K562 (cell line): ENCODE data around the gene NUP210. TPM values are rescaled to one million over a fixed set of nuclear protein-coding genes. Genes with fewer than 3 reads are reported as not detected.

Experiments
- BRD9 ChIP-seq: fragments of 450-650 bp; IDR thresholded peaks from 2 replicates; pipeline ENCODE4 v1.6.1; 2018; ENCODE audit warnings: low read depth; ENCODE audit not compliant: partially characterized antibody
- EP400 ChIP-seq: fragments of 450-650 bp; IDR thresholded peaks from 2 replicates; pipeline ENCODE4 v1.6.1; 2017; ENCODE audit warnings: antibody characterized with exemption, mild to moderate bottlenecking, moderate library complexity
- HLTF ChIP-seq: fragments of 450-650 bp; IDR thresholded peaks from 2 replicates; pipeline ENCODE4 v1.6.1; 2016
- KDM1A ChIP-seq, 2 experiments: fragments of 450-650 bp; IDR thresholded peaks; 2 replicates each; pipeline ENCODE4 v1.6.1; 2016; ENCODE audit warnings: mild to moderate bottlenecking in 2 of 2
- KDM5B ChIP-seq: fragments of 200-600 bp; sonication (generic); IDR thresholded peaks from 2 replicates; pipeline ENCODE4 v1.6.1; 2012; ENCODE audit warnings: low read depth, mild to moderate bottlenecking, moderate library complexity, low read length, control low read depth, inconsistent platforms; ENCODE audit not compliant: insufficient replicate concordance
- RAD21 ChIP-seq, 2 experiments: fragments of 250-450 bp in 1 of 2; fragments of 450-650 bp in 1 of 2; sonication (Bioruptor Pico) in 1 of 2; formaldehyde crosslinking in 1 of 2; IDR thresholded peaks in 1 of 2; conservative IDR thresholded peaks in 1 of 2; 2 replicates each; pipeline versions ENCODE4 v1.4.0 to v1.8.0; 2020 to 2022; ENCODE audit warnings: mild to moderate bottlenecking in 2 of 2, moderate library complexity in 1 of 2
- SMAD4 ChIP-seq: fragments of 250-450 bp; sonication (Bioruptor Pico); conservative IDR thresholded peaks from 2 replicates; pipeline ENCODE4 v1.8.0; 2021; ENCODE audit warnings: inconsistent platforms, mild to moderate bottlenecking, moderate library complexity
- polyA plus RNA-seq, 8 experiments: library from polyadenylated mRNA; depleted of rRNA in 4 of 8; stranded (reverse) in 5 of 8; unstranded in 3 of 8; fragments of >200 nt; fragmentation: Nextera tagmentation in 2 of 8; fragmentation: Illumina TruSeq in 1 of 8; extraction: Ambion mirVana in 2 of 8; extraction: Trizol in 1 of 8; gene quantifications; 2 replicates each; pipeline versions ENCODE4 v1.2.1 to v1.2.3, GENCODE V29; 2011 to 2014; ENCODE audit warnings: inconsistent platforms in 1 of 8, missing spikeins in 1 of 8
- total RNA-seq, 7 experiments: library from RNA; depleted of rRNA in 6 of 7; stranded (reverse); fragments of >200 nt in 6 of 7; fragmentation: Illumina TruSeq in 2 of 7; extraction: Trizol in 2 of 7; gene quantifications; 2 replicates each; pipeline versions ENCODE4 v1.2.1 to v1.2.3, GENCODE V29; 2011 to 2021; ENCODE audit warnings: low replicate concordance in 1 of 7
- TF ChIP-seq, protein P1 (sequence below), 2 experiments: fragments of 450-650 bp; IDR thresholded peaks; 2 replicates each; pipeline ENCODE4 v1.6.1; 2016; ENCODE audit warnings: mild to moderate bottlenecking in 2 of 2, borderline replicate concordance in 1 of 2, low read depth in 1 of 2, moderate library complexity in 1 of 2
- TF ChIP-seq, protein P2 (sequence below): fragments of 450-650 bp; IDR thresholded peaks from 2 replicates; pipeline ENCODE4 v1.6.1; 2016; ENCODE audit warnings: low read depth

Gene NUP210
- total and polyA plus RNA-seq, 9 of the 15 experiments (the other 6 are each of a cell fraction or from before 2014, with no cell fraction given), result 1.2 to 138 (median 44.0) TPM

DNA sequence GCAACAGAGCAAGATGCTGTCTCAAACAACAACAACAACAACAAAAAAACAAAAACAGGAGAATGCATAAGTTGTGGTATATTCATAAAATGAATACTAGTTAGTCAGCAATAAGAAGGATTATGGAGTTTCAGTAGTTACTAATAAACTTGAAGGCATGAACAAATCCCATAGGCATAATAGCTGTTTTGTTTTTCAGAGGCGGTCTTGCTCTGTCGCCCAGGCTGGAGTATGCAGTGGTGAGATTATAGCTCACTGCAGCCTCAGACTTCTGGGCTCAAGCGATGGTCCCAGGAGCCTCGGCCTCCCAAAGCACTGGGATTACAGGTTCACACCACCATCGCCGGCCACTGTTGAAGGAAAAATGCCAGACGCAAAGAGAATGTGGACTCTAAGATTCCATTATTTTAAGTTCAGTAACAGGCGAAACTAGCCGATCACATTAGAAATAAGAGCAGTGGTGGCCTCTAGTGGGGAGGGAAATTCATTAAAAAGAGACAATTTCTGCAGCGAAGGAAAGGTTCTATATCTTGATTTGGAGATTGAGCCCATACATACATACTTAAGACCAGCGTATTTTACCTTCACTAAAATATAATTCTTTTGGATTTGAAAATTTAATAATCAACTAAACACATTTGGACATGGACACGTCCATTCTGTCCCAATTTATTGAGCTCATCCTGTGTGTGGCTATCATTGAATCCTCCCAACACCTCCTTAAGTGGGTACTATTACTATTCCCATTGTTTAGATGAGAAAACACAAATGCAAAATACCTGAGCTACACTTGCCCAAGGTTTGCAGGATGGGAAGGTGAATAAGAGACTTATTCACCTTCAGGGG is 32.6 kb upstream of the NUP210 start (continued):
- TF ChIP-seq, protein P1, sequence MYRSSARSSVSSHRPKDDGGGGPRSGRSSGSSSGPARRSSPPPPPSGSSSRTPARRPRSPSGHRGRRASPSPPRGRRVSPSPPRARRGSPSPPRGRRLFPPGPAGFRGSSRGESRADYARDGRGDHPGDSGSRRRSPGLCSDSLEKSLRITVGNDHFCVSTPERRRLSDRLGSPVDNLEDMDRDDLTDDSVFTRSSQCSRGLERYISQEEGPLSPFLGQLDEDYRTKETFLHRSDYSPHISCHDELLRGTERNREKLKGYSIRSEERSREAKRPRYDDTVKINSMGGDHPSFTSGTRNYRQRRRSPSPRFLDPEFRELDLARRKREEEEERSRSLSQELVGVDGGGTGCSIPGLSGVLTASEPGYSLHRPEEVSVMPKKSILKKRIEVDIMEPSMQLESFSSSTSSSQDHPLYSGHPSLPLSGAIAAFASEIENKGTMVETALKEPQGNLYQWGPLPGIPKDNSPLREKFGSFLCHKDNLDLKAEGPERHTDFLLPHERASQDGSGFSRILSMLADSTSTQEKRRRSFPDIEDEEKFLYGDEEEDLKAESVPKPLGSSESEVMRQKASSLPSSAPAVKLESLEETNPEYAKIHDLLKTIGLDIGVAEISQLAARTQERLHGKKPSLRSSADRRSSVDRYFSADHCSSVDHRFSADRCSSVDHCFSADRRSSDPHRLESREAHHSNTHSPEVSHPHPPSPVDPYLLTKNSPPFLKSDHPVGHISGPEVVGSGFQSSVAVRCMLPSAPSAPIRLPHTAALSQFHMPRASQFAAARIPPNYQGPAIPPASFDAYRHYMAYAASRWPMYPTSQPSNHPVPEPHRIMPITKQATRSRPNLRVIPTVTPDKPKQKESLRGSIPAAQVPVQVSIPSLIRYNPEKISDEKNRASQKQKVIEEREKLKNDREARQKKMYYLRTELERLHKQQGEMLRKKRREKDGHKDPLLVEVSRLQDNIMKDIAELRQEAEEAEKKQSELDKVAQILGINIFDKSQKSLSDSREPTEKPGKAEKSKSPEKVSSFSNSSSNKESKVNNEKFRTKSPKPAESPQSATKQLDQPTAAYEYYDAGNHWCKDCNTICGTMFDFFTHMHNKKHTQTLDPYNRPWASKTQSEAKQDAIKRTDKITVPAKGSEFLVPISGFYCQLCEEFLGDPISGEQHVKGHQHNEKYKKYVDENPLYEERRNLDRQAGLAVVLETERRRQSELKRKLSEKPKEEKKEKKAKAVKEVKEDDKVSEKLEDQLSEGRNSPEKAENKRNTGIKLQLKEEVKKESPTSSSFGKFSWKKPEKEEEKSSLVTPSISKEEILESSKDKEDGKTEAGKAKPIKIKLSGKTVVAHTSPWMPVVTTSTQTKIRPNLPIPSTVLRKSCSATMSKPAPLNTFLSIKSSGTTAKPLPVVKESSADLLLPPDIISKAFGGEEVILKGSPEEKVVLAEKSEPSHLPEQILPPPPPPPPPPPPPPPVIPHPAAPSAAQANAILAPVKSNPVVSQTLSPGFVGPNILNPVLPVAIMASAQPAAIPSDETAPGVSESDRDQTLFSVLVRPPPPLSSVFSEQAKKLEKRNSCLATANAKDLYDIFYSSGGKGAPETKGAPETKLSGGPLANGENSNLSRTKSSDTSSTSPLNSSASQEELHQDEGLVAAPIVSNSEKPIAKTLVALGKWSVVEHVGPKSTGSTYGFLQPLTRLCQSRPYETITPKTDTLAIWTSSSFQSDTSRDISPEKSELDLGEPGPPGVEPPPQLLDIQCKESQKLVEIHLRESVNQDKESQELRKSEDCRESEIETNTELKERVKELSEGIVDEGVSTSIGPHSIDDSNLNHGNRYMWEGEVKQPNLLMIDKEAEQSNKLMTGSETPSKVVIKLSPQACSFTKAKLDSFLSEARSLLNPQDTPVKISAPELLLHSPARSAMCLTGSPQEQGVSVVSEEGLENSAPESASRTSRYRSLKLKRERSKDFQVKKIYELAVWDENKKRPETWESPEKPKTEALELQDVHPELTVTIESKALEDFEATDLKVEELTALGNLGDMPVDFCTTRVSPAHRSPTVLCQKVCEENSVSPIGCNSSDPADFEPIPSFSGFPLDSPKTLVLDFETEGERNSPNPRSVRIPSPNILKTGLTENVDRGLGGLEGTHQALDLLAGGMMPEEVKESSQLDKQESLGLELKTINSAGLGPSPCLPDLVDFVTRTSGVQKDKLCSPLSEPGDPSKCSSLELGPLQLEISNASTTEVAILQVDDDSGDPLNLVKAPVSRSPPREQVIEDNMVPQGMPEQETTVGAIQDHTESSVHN (IDR thresholded peaks at IDR 0.05; ENCODE audit: borderline replicate concordance in 1 of 2, low read depth in 1 of 2), result no peak
- TF ChIP-seq EP400 (peak; percentile 48; the same call in 1 of the 2 replicates), KDM1A (IDR thresholded peaks at IDR 0.05) (0 out of 4 replicates have a peak, but pooled peaks of 1 of the 2 experiments have one; percentile 1), HLTF (no peak), RAD21 (CRISPR knock-in tag; conservative IDR thresholded peaks at IDR 0.05 in 1 of 2, IDR thresholded peaks at IDR 0.05 in 1 of 2) (peak; percentile 87 to 90), KDM5B (no peak), BRD9 (peak; percentile 65), SMAD4 (CRISPR knock-in tag) (0 out of 2 replicates have a peak, but pooled peaks have one; percentile 11)
- TF ChIP-seq, protein P2, sequence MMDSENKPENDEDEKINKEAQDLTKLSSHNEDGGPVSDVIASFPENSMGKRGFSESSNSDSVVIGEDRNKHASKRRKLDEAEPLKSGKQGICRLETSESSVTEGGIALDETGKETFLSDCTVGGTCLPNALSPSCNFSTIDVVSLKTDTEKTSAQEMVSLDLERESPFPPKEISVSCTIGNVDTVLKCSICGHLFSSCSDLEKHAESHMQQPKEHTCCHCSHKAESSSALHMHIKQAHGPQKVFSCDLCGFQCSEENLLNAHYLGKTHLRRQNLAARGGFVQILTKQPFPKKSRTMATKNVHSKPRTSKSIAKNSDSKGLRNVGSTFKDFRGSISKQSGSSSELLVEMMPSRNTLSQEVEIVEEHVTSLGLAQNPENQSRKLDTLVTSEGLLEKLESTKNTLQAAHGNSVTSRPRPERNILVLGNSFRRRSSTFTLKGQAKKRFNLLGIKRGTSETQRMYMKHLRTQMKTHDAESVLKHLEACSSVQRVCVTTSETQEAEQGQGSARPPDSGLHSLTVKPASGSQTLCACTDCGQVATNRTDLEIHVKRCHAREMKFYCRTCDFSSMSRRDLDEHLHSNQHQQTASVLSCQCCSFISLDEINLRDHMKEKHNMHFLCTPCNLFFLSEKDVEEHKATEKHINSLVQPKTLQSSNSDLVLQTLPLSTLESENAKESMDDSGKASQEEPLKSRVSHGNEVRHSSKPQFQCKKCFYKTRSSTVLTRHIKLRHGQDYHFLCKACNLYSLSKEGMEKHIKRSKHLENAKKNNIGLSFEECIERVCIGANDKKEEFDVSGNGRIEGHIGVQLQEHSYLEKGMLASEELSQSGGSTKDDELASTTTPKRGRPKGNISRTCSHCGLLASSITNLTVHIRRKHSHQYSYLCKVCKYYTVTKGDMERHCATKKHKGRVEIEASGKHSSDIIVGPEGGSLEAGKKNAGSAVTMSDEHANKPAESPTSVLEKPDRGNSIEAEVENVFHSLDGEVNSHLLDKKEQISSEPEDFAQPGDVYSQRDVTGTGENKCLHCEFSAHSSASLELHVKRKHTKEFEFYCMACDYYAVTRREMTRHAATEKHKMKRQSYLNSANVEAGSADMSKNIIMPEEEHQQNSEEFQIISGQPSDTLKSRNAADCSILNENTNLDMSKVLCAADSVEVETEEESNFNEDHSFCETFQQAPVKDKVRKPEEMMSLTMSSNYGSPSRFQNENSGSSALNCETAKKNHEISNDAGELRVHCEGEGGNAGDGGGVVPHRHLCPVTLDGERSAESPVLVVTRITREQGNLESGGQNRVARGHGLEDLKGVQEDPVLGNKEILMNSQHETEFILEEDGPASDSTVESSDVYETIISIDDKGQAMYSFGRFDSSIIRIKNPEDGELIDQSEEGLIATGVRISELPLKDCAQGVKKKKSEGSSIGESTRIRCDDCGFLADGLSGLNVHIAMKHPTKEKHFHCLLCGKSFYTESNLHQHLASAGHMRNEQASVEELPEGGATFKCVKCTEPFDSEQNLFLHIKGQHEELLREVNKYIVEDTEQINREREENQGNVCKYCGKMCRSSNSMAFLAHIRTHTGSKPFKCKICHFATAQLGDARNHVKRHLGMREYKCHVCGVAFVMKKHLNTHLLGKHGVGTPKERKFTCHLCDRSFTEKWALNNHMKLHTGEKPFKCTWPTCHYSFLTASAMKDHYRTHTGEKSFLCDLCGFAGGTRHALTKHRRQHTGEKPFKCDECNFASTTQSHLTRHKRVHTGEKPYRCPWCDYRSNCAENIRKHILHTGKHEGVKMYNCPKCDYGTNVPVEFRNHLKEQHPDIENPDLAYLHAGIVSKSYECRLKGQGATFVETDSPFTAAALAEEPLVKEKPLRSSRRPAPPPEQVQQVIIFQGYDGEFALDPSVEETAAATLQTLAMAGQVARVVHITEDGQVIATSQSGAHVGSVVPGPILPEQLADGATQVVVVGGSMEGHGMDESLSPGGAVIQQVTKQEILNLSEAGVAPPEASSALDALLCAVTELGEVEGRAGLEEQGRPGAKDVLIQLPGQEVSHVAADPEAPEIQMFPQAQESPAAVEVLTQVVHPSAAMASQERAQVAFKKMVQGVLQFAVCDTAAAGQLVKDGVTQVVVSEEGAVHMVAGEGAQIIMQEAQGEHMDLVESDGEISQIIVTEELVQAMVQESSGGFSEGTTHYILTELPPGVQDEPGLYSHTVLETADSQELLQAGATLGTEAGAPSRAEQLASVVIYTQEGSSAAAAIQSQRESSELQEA, result no peak
